ENCODE measurements around the gene TUBGCP6.

TUBGCP6 gene

DNA sequence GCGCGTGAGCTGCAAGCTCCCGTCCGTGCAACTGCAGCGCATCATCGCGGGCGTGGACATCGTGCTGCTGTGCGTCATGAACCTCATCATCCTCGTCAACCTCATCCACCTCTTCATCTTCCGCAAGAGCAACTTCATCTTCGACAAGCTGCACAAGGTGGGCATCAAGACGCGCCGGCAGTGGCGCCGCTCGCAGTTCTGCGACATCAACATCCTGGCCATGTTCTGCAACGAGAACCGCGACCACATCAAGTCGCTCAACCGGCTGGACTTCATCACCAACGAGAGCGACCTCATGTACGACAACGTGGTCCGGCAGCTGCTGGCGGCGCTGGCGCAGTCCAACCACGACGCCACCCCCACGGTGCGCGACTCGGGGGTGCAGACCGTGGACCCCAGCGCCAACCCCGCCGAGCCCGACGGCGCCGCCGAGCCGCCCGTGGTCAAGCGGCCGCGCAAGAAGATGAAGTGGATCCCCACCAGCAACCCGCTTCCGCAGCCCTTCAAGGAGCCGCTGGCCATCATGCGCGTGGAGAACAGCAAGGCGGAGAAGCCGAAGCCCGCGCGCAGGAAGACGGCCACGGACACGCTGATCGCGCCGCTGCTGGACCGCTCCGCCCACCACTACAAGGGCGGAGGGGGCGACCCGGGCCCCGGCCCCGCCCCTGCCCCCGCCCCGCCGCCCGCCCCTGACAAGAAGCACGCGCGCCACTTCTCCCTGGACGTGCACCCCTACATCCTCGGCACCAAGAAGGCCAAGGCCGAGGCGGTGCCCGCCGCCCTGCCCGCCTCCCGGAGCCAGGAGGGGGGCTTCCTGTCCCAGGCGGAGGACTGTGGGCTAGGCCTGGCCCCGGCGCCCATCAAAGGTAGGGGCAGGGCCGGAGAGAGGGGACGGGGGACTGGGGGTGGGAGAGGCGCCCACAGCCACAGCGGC lies 67.0 kb downstream of the TUBGCP6 start:
- ChIA-PET POLR2A (no interaction called here), CTCF (no interaction called here)
- DNase-seq (ENCODE audit: extremely low spot score) = no peak
- TF ChIP-seq SP1 (IDR thresholded peaks at IDR 0.05) = no peak
- no peak for TF ChIP-seq SUZ12 (IDR thresholded peaks at IDR 0.05)
- TF ChIP-seq BHLHE40 (IDR thresholded peaks at IDR 0.05; ENCODE audit: borderline replicate concordance) = no peak
- TF ChIP-seq, protein P1, sequence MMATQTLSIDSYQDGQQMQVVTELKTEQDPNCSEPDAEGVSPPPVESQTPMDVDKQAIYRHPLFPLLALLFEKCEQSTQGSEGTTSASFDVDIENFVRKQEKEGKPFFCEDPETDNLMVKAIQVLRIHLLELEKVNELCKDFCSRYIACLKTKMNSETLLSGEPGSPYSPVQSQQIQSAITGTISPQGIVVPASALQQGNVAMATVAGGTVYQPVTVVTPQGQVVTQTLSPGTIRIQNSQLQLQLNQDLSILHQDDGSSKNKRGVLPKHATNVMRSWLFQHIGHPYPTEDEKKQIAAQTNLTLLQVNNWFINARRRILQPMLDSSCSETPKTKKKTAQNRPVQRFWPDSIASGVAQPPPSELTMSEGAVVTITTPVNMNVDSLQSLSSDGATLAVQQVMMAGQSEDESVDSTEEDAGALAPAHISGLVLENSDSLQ (IDR thresholded peaks at IDR 0.05) = no peak
- no peak for TF ChIP-seq CTBP1 (IDR thresholded peaks at IDR 0.05; ENCODE audit: borderline replicate concordance)
- TF ChIP-seq FOXA1 (IDR thresholded peaks at IDR 0.05) = no peak
- no peak for TF ChIP-seq FOXK2 (IDR thresholded peaks at IDR 0.05)

DNA sequence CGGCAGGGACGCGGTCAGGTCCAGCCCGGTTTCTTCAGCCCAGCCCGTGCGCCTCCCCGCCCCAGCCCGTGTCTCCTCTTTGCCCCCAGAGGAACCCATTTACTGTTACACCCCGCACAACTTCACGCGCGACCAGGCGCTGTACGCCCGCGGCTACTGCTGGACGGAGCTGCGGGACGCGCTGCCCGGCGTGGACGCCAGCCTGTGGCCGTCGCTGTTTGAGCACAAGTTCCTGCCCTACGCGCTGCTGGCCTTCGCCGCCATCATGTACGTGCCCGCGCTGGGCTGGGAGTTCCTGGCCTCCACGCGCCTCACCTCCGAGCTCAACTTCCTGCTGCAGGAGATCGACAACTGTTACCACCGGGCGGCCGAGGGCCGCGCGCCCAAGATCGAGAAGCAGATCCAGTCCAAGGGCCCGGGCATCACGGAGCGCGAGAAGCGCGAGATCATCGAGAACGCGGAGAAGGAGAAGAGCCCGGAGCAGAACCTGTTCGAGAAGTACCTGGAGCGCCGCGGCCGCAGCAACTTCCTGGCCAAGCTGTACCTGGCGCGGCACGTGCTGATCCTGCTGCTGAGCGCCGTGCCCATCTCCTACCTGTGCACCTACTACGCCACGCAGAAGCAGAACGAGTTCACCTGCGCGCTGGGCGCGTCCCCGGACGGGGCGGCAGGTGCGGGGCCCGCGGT lies 67.8 kb downstream of the TUBGCP6 start:
- DNase-seq (ENCODE audit: extremely low spot score) = no peak
- POLR2A ChIA-PET = no interaction called here
- CTCF ChIA-PET = no interaction called here
- TF ChIP-seq CTBP1 (IDR thresholded peaks at IDR 0.05; ENCODE audit: borderline replicate concordance) (no peak), L3MBTL2 (conservative IDR thresholded peaks at IDR 0.05) (no peak), NFRKB (IDR thresholded peaks at IDR 0.05) (no peak), FOXA1 (IDR thresholded peaks at IDR 0.05) (no peak), FOXM1 (IDR thresholded peaks at IDR 0.05; ENCODE audit: borderline replicate concordance) (no peak), SP1 (IDR thresholded peaks at IDR 0.05) (no peak), FOXK2 (IDR thresholded peaks at IDR 0.05) (no peak), ZNF384 (IDR thresholded peaks at IDR 0.05) (no peak), ARNT (IDR thresholded peaks at IDR 0.05) (no peak), HDGF (IDR thresholded peaks at IDR 0.05; ENCODE audit: borderline replicate concordance) (no peak), LEF1 (IDR thresholded peaks at IDR 0.05; ENCODE audit: borderline replicate concordance) (no peak), BHLHE40 (IDR thresholded peaks at IDR 0.05; ENCODE audit: borderline replicate concordance) (no peak), SUZ12 (IDR thresholded peaks at IDR 0.05) (no peak), TARDBP (IDR thresholded peaks at IDR 0.05) (no peak)
- TF ChIP-seq, protein P1 (IDR thresholded peaks at IDR 0.05) = no peak

DNA sequence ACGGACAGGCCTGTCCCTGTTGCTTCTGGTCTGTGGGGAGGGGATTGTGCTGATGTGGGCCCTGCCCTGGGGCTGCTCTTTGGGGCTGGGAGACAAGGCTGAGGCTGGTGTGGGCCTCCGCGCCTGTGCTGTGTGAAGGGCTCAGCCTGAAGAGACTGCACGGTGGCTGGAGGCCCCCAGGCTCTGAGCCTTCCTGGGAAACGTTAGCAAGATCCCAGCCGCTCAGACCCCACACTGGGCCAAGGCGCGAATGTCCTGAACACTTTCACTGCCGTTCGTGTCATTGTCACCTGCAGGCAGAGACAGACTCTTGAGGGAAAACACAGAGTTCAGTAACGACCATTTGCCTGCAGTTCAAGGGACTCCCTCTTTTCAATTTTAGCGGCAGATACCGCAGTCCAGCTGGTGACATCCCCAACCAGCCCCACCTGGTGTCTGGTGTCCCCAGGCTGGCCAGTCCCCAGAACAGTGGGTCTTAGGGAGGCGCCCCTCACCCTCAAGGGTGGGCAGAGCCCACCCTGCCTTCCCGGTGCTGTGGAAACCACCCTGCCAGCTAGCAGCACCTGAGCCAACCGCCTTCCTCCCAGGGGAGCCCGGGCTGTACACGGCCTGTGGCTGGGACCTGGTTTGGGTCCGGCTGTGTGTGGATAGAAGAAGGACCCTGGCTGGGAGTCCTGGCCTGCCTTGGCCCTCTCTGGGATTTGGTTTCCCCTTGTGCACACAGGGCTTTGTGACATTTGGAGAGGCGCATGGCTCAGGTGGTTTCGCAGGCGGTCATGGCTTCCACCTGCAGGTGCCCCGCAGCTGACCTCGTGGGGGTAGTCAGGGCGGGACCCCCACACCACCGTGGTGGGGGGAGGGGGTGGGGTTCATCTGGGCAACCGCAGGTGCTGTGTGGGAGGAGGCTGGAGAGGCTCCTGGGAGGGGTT lies 68.6 kb downstream of the TUBGCP6 start:
- DNase-seq (ENCODE audit: extremely low spot score) = no peak
- CTCF ChIA-PET = no interaction called here
- POLR2A ChIA-PET = no interaction called here
- TF ChIP-seq BHLHE40 (IDR thresholded peaks at IDR 0.05; ENCODE audit: borderline replicate concordance) (no peak), HDGF (IDR thresholded peaks at IDR 0.05; ENCODE audit: borderline replicate concordance) (no peak), ZNF384 (IDR thresholded peaks at IDR 0.05) (no peak), FOXM1 (IDR thresholded peaks at IDR 0.05; ENCODE audit: borderline replicate concordance) (no peak)

DNA sequence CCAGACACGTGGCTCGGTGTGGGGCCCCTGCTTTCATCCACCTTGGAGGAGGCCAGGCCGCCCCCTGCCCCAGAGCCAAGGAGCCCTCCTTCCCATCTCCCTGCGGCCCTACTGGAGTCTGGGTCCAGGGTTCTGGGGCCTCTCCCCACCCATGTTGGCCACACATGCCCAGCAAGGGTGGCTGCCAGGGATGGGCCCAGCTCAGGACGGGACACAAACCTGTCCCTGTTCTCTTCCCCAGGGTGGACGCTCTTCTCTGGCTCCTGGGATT lies 69.7 kb downstream of the TUBGCP6 start:
- ChIA-PET POLR2A (no interaction called here), CTCF (interaction anchor here (0.6 kb wide), 1 partner anchor 323 kb away, joined by 3 read pairs; no protein-coding TSS in a partner anchor)
- DNase-seq (ENCODE audit: extremely low spot score) = no peak
- TF ChIP-seq SUZ12 (IDR thresholded peaks at IDR 0.05) = no peak
- no peak for TF ChIP-seq FOXM1 (IDR thresholded peaks at IDR 0.05; ENCODE audit: borderline replicate concordance)
- TF ChIP-seq CTBP1 (IDR thresholded peaks at IDR 0.05; ENCODE audit: borderline replicate concordance) = no peak
- no peak for TF ChIP-seq ZNF384 (IDR thresholded peaks at IDR 0.05)
- TF ChIP-seq BHLHE40 (IDR thresholded peaks at IDR 0.05; ENCODE audit: borderline replicate concordance) = no peak
- TF ChIP-seq, protein P1 (IDR thresholded peaks at IDR 0.05) = no peak
- no peak for TF ChIP-seq ARNT (IDR thresholded peaks at IDR 0.05)
- TF ChIP-seq NFRKB (IDR thresholded peaks at IDR 0.05) = no peak
- TF ChIP-seq FOXA1 (IDR thresholded peaks at IDR 0.05) = no peak
- no peak for TF ChIP-seq TARDBP (IDR thresholded peaks at IDR 0.05)
- TF ChIP-seq ELF4 (IDR thresholded peaks at IDR 0.05) = no peak
- no peak for TF ChIP-seq FOXK2 (IDR thresholded peaks at IDR 0.05)

DNA sequence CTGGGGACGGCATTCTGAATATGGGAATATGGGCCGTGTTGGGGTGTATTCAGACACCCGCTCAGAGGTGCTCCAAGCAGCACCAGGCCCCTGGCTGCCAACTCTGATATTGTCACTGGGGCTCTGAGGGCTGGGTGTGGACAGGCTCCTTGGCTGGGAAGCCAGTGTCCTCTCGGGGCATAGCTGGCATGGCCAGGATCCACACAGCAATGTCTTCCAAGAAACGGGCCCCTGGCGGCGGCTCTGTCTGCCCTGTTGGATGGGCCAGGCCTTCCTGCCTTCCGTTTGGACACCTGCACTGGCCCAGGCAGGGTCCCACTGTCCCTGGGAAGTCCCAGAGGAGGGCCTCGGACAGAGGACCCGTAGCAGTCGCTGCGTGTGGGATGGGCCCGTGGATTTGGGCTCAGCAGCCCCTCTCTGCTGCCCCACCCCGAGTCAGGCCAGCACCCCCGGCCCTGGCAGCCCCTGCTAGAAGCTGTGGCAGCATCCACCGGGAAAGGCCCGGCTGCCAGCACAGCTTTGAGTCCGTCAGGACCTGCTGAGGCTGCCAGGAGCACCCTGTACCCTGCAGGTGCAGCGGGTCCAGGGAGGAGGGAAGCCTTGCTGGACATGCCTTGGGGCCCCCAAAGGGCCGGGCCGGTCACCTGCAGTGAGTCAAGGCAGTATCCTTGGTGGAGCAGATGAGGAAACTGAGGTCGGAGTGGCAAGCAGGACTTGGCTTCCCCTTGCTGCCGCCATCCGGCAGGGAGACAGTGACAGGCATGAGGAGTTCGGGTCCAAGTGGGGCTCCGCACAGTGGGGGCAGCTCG lies 70.2 kb downstream of the TUBGCP6 start:
- ChIA-PET CTCF (interaction anchor here (0.6 kb wide), 1 partner anchor 322 kb away, joined by 3 read pairs; no protein-coding TSS in a partner anchor), POLR2A (no interaction called here)
- TF ChIP-seq FOXA1 (IDR thresholded peaks at IDR 0.05) (no peak), ELF4 (IDR thresholded peaks at IDR 0.05) (no peak), ARNT (IDR thresholded peaks at IDR 0.05) (no peak), HDGF (IDR thresholded peaks at IDR 0.05; ENCODE audit: borderline replicate concordance) (no peak), ZNF384 (IDR thresholded peaks at IDR 0.05) (no peak), FOXM1 (IDR thresholded peaks at IDR 0.05; ENCODE audit: borderline replicate concordance) (no peak), LEF1 (IDR thresholded peaks at IDR 0.05; ENCODE audit: borderline replicate concordance) (no peak), BHLHE40 (IDR thresholded peaks at IDR 0.05; ENCODE audit: borderline replicate concordance) (no peak), NFRKB (IDR thresholded peaks at IDR 0.05) (no peak), FOXK2 (IDR thresholded peaks at IDR 0.05) (no peak), TARDBP (IDR thresholded peaks at IDR 0.05) (no peak), SP1 (IDR thresholded peaks at IDR 0.05) (no peak), SUZ12 (IDR thresholded peaks at IDR 0.05) (no peak)
- TF ChIP-seq, protein P1 (IDR thresholded peaks at IDR 0.05) = no peak
- no peak for DNase-seq (ENCODE audit: extremely low spot score)
